CD4-positive, alpha-beta T cell (primary cell): ENCODE results near the gene PDCD10. TPM values are rescaled to one million over a fixed set of nuclear protein-coding genes. Genes with fewer than 3 reads are reported as not detected.

Source experiments
- ATAC-seq: fragments of 200-7000 bp; cut with Tn5 transposase; one replicate; pipeline ENCODE4 v1.10.0; 2022; ENCODE audit warnings: mild to moderate bottlenecking; ENCODE audit not compliant: poor library complexity
- CTCF ChIA-PET: fragments of 350-600 bp; sonication (Branson Sonifier 250); formaldehyde crosslinking; loops from one replicate; lab custom pipeline; 2021; ENCODE audit warnings: antibody characterized with exemption, inconsistent platforms; lab: Charles Lee
- POLR2A ChIA-PET: fragments of 350-600 bp; sonication (Branson Sonifier 250); formaldehyde crosslinking; loops from one replicate; lab custom pipeline; 2021; ENCODE audit warnings: antibody characterized with exemption, inconsistent platforms; lab: Charles Lee
- DNase-seq, 14 experiments: peaks; one replicate each; pipeline ENCODE4 v3.0.0-alpha.2; 2013 to 2020; ENCODE audit warnings: mixed read lengths in 2 of 14
- H3K27ac ChIP-seq, 2 donors: one replicate each; pipeline versions ENCODE4 v1.5.1 to v1.7.0; 2013; ENCODE audit warnings: low read length in 2 of 2, low read depth in 1 of 2, mild to moderate bottlenecking in 1 of 2
- H3K27me3 ChIP-seq, 2 experiments: 1 replicate in 1 of 2; 2 replicates in 1 of 2; pipeline versions ENCODE4 v1.6.1 to v1.7.0; 2013; ENCODE audit warnings: low read length in 2 of 2, control low read depth in 1 of 2, mild to moderate bottlenecking in 1 of 2, moderate library complexity in 1 of 2; ENCODE audit not compliant: insufficient read depth in 2 of 2, control insufficient read depth in 1 of 2
- H3K36me3 ChIP-seq: one replicate; pipeline ENCODE4 v1.6.1; 2013; ENCODE audit warnings: low read length, control low read depth; ENCODE audit not compliant: insufficient read depth
- H3K4me1 ChIP-seq: one replicate; pipeline ENCODE4 v1.6.1; 2013; ENCODE audit warnings: low read length, control low read depth; ENCODE audit not compliant: insufficient read depth
- H3K4me3 ChIP-seq: one replicate; pipeline ENCODE4 v1.5.1; 2013; ENCODE audit warnings: mild to moderate bottlenecking, low read length, moderate library complexity
- H3K9me3 ChIP-seq, 2 experiments: 1 replicate in 1 of 2; 2 replicates in 1 of 2; pipeline versions ENCODE4 v1.6.1 to v1.7.0; 2013; ENCODE audit warnings: low read length in 2 of 2, mild to moderate bottlenecking in 2 of 2, control low read depth in 1 of 2, moderate library complexity in 1 of 2; ENCODE audit not compliant: control insufficient read depth in 1 of 2, insufficient read depth in 1 of 2
- H3K27ac Mint-ChIP-seq: one replicate; pipeline ENCODE4 v1.8.0; 2020; ENCODE audit warnings: mixed read lengths
- H3K27me3 Mint-ChIP-seq: one replicate; pipeline ENCODE4 v1.8.0; 2021; ENCODE audit warnings: mixed read lengths
- H3K36me3 Mint-ChIP-seq: one replicate; pipeline ENCODE4 v1.8.0; 2021; ENCODE audit warnings: low read depth, mixed read lengths
- H3K4me1 Mint-ChIP-seq: one replicate; pipeline ENCODE4 v1.8.0; 2021; ENCODE audit warnings: low read depth, mixed read lengths
- H3K4me3 Mint-ChIP-seq: one replicate; pipeline ENCODE4 v1.8.0; 2020; ENCODE audit warnings: mild to moderate bottlenecking, mixed read lengths
- H3K9me3 Mint-ChIP-seq: one replicate; pipeline ENCODE4 v1.8.0; 2020; ENCODE audit warnings: mixed read lengths
- intact Hi-C, 2 experiments: fragments of 100-400 bp; cut with DNase I in 1 of 2; cut with micrococcal nuclease in 1 of 2; formaldehyde crosslinking; loops; one replicate each; pipeline versions ENCODE4 v1.15.1 to v1.9.0; 2023 to 2025; cut with DNase I, micrococcal nuclease
- total RNA-seq, 174 experiments: library from RNA in 2 of 174; stranded (reverse) in 2 of 174; gene quantifications; one replicate each; pipeline ENCODE4 v1.2.3 and lab custom pipeline; 2021 to 2026
- TF ChIP-seq, protein P1 (sequence below): fragments of 200-600 bp; IDR thresholded peaks from one replicate; pipeline ENCODE4 v1.8.0; 2022; ENCODE audit warnings: antibody characterized with exemption, mild to moderate bottlenecking

PDCD10 gene
- total RNA-seq, 2 experiments from 2014 or later: 19.0 to 22.8 TPM

DNA sequence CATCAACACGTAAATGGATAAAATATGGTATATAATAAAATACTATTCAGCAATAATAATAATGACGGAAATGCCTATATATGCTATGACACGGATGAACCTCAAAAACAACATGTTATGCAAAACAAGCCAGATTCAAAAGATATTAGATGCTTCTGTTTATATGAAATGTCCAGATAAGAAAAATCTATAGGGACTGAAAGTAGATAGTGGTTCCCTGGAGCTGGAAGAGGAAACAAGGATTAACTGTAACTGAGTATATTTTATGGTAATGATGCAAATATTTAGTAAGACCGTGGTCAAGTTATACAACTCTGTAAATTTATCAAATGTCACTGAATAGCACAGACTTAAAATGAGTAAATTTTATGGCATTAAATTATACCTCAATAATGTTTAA lies 55.2 kb downstream of the PDCD10 start:
- no peak overlapping the region for H3K27ac ChIP-seq
- H3K4me1 ChIP-seq: no peaks in the 10 kb centered on the region
- H3K4me3 ChIP-seq: no peak overlapping the region
- H3K27me3 Mint-ChIP-seq: no peaks in the 10 kb centered on the region
- peaks cover 63% of the 10 kb centered on the region for H3K36me3 ChIP-seq
- H3K9me3 Mint-ChIP-seq: peaks cover 5% of the 10 kb centered on the region
- no peaks in the 10 kb centered on the region for H3K27me3 ChIP-seq
- no peak overlapping the region for H3K4me3 Mint-ChIP-seq
- peaks cover 96% of the 10 kb centered on the region for H3K36me3 Mint-ChIP-seq
- DNase-seq: no peak
- ChIA-PET CTCF (no interaction called here), POLR2A (no interaction called here)
- ATAC-seq: no peak
- H3K9me3 ChIP-seq: peaks cover 6 to 18% of the 10 kb centered on the region in 2 experiments
- H3K4me1 Mint-ChIP-seq: no peaks in the 10 kb centered on the region
- TF ChIP-seq, protein P1, sequence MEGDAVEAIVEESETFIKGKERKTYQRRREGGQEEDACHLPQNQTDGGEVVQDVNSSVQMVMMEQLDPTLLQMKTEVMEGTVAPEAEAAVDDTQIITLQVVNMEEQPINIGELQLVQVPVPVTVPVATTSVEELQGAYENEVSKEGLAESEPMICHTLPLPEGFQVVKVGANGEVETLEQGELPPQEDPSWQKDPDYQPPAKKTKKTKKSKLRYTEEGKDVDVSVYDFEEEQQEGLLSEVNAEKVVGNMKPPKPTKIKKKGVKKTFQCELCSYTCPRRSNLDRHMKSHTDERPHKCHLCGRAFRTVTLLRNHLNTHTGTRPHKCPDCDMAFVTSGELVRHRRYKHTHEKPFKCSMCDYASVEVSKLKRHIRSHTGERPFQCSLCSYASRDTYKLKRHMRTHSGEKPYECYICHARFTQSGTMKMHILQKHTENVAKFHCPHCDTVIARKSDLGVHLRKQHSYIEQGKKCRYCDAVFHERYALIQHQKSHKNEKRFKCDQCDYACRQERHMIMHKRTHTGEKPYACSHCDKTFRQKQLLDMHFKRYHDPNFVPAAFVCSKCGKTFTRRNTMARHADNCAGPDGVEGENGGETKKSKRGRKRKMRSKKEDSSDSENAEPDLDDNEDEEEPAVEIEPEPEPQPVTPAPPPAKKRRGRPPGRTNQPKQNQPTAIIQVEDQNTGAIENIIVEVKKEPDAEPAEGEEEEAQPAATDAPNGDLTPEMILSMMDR: no peak
- intact Hi-C loops: no loop called here
- no peak overlapping the region for H3K27ac Mint-ChIP-seq

DNA sequence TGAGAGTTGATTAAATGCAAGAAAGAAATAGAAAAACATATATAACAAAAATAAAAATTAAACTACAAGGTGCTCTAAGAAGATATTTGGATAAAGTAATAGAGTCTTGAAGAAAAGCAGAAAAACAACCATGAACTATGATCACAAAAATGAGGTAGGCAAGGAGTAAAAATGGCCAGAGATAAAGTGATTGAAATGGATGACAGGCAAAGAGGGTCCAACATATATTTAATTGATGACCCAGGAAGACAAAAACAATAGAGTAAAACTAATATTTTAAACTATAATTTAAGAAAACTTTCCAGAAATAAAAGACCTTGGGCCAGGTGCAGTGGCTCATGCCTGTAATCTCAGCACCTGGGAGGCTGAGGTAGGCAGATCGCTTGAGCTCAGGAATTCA lies 58.8 kb downstream of the PDCD10 start:
- CTCF ChIA-PET: no interaction called here
- Mint-ChIP-seq H3K36me3 (peaks cover 89% of the 10 kb centered on the region), H3K4me3 (no peak overlapping the region), H3K4me1 (no peaks in the 10 kb centered on the region), H3K9me3 (peaks cover 12% of the 10 kb centered on the region), H3K27ac (no peak overlapping the region), H3K27me3 (no peaks in the 10 kb centered on the region)
- no peaks in the 10 kb centered on the region for H3K4me1 ChIP-seq
- DNase-seq: no peak
- H3K4me3 ChIP-seq: no peak overlapping the region
- no peak overlapping the region for H3K27ac ChIP-seq
- TF ChIP-seq, protein P1: no peak
- no peak for ATAC-seq
- POLR2A ChIA-PET: no interaction called here
- peaks cover 6 to 18% of the 10 kb centered on the region in 2 experiments for H3K9me3 ChIP-seq
- peaks cover 48% of the 10 kb centered on the region for H3K36me3 ChIP-seq
- no peaks in the 10 kb centered on the region for H3K27me3 ChIP-seq
- intact Hi-C loops: no loop called here

DNA sequence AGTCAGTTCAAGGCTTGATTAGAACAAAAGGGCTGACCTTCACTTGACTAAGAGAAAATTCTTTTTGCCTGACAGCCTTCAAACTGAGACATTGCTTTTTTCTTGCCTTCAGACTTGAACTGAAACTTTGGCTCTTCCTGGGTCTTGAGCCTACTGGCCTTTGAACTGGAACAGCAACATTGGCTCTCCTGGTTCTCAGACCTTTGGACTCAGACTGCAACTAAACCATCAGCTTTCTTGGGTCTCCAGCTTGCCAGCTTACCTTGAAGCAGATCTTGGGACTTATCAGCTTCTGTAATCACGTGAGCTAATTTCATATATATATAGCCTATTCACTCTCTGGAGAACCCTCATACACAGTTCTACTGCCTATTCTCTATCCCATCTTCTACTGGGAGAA lies 61.5 kb downstream of the PDCD10 start:
- ATAC-seq: no peak
- Mint-ChIP-seq H3K27me3 (no peaks in the 10 kb centered on the region), H3K27ac (no peak overlapping the region), H3K9me3 (peaks cover 12% of the 10 kb centered on the region), H3K4me1 (no peaks in the 10 kb centered on the region), H3K36me3 (peaks cover 70% of the 10 kb centered on the region), H3K4me3 (no peak overlapping the region)
- intact Hi-C loops: no loop called here
- CTCF ChIA-PET: no interaction called here
- Histone ChIP-seq H3K4me1 (no peaks in the 10 kb centered on the region), H3K27me3 (no peaks in the 10 kb centered on the region), H3K27ac (no peak overlapping the region), H3K4me3 (no peak overlapping the region), H3K9me3 (peaks cover 6 to 18% of the 10 kb centered on the region in 2 experiments), H3K36me3 (peaks cover 39% of the 10 kb centered on the region)
- DNase-seq: no peak
- POLR2A ChIA-PET: no interaction called here
- TF ChIP-seq, protein P1: no peak
